HG03442 (cell line): ENCODE measurements around the gene EEF1AKMT3.

Source experiments
- ATAC-seq: cut with Tn5 transposase; IDR thresholded peaks from one replicate; pipeline ENCODE4 v1.9.1; 2021; ENCODE audit warnings: mild to moderate bottlenecking, moderate library complexity; ENCODE audit not compliant: unreplicated experiment

EEF1AKMT3 gene

GRCh38 chr12:57772429-57773322, at the start of gene EEF1AKMT3:
Gene EEF1AKMT3, plus strand, starts transcription at chr12:57772614. Its CDS starts 111 bp downstream, at chr12:57772725.
- ATAC-seq = peak; percentile 24

- no peak for ATAC-seq
Measured at GRCh38 chr12:57722716-57723629, 49.4 kb upstream of the EEF1AKMT3 start.

- no peak for ATAC-seq
Measured at GRCh38 chr12:57723630-57723962, 48.8 kb upstream of the EEF1AKMT3 start.

GRCh38 chr12:57724003-57724935, 48.1 kb upstream of the EEF1AKMT3 start:
- no peak for ATAC-seq

GRCh38 chr12:57724936-57725740, 47.3 kb upstream of the EEF1AKMT3 start:
- no peak for ATAC-seq

GRCh38 chr12:57725851-57726150, 46.6 kb upstream of the EEF1AKMT3 start:
- no peak for ATAC-seq

- ATAC-seq = no peak
Measured at GRCh38 chr12:57726151-57726883, 46.1 kb upstream of the EEF1AKMT3 start.

- no peak for ATAC-seq
Measured at GRCh38 chr12:57726884-57727757, 45.3 kb upstream of the EEF1AKMT3 start.

GRCh38 chr12:57727758-57728395, 44.5 kb upstream of the EEF1AKMT3 start:
- ATAC-seq = no peak

- no peak for ATAC-seq
Measured at GRCh38 chr12:57729321-57729844, 43.0 kb upstream of the EEF1AKMT3 start.

- no peak for ATAC-seq
Measured at GRCh38 chr12:57730336-57731067, 41.9 kb upstream of the EEF1AKMT3 start.

- no peak for ATAC-seq
Measured at GRCh38 chr12:57731411-57732080, 40.9 kb upstream of the EEF1AKMT3 start.

GRCh38 chr12:57732270-57732669, 40.1 kb upstream of the EEF1AKMT3 start:
- no peak for ATAC-seq

- ATAC-seq = no peak
Measured at GRCh38 chr12:57732726-57733593, 39.5 kb upstream of the EEF1AKMT3 start.

- ATAC-seq = no peak
Measured at GRCh38 chr12:57733928-57734327, 38.5 kb upstream of the EEF1AKMT3 start.
